Measurements from ENCODE around the gene S100A4.

Gene S100A4

DNA sequence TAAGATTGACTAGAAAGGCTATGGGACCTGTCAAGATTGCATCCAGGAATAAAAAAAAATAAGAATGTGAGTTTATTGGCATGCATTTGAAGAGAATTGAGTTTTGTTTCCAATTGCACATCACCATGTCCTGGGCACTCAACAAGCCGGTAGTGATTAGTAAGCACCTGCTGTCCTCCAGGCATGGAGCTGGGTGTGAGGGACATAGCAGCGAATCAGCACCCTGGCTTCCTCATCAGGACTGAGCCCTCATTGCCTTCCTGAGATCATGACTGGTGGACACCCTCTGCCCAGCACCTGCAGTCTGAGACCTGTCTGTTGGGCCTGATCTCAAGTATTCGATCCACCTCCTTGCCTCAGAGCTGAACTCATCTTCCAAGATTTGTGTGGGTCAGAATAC is 36.6 kb downstream of the S100A4 start:
- no peak for DNase-seq (ENCODE audit: low spot score)
- FAIRE-seq = no peak

DNA sequence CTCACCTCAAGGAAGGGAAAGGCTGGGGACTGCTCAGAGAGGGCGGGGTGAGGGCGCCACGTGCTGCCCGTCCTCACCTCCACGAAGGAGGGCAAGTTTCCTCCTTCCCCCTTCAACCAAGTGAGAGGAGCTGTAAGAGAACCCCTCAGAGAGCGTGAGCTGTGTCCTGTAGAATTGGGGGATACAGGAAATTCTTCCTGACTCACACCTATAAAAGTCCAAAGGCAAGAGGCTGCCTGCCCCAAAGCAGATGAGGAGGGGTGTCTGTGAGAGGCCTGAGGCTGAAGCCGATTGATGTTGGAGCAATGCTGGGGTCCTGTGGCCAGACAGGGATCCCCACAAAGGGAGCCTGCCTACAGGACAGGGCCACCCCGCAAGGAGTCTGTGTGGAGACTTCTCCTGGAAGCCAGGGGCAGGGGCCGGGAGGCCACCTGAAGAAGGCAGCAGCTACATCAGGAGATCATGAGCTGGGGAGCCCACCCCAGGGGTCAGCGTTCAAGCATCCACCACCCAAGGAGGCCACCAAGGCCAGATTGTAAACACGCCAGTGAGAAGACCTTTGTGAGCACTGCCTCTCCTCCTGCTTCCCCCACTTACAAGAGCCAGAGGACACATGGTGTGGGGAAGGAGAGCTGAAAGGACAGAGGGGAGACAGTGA is 37.6 kb downstream of the S100A4 start:
- DNase-seq (ENCODE audit: low spot score) = no peak
- no peak for FAIRE-seq

- peak; percentile 84 for DNase-seq (ENCODE audit: low spot score)
Measured at GRCh38 chr1:153506831-153507413, 38.7 kb downstream of the S100A4 start.

GRCh38 chr1:153506386-153506785 is 39.2 kb downstream of the S100A4 start:
- DNase-seq (ENCODE audit: low spot score) (no peak), FAIRE-seq (no peak)

More at GRCh38 chr1:153506831-153507413, 38.7 kb downstream of the S100A4 start:
- no peak for FAIRE-seq

DNA sequence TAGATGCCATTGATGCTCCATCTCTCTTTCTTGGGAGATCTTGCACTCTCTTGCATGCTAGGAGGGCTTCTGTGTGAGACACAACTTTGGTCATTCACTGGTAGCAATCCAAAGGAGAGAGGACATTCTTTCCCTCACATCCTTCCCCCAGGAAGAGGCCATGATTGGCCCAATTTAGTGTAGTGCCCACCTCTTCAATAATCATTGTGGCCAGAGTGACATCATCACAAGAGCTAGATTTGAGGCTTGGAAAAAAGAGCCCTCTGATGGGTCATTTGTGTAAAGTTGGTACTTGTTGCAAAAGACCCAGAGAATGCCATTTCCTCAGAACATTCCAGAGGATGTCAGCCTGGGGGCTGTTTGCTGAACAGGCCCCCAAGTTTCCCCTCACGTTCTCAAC is 40.0 kb downstream of the S100A4 start:
- no peak for FAIRE-seq
- no peak for DNase-seq (ENCODE audit: low spot score)

- DNase-seq (ENCODE audit: low spot score) (no peak), FAIRE-seq (no peak)
Measured at GRCh38 chr1:153503766-153504165, 41.8 kb downstream of the S100A4 start.

DNA sequence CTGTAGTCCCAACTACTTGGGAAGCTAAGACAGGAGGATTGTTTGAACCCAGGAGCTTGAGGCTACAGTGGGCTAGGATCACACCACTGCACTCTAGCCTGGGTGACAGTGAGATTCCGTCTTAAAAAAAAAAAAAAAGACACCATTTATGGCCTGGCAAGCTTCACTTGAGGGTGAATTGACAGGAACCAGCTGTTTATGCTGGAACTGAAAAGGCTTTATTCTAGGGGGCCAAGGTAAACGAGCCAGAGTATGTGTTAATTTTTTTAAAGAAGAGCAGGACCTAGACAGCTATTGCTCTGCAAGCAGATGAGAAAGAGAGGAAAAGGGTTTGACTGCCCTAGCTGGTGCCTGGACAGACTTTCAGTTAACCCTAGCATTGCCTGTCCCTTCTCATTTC is 46.9 kb downstream of the S100A4 start:
- no peak for FAIRE-seq
- DNase-seq (ENCODE audit: low spot score) = no peak

DNA sequence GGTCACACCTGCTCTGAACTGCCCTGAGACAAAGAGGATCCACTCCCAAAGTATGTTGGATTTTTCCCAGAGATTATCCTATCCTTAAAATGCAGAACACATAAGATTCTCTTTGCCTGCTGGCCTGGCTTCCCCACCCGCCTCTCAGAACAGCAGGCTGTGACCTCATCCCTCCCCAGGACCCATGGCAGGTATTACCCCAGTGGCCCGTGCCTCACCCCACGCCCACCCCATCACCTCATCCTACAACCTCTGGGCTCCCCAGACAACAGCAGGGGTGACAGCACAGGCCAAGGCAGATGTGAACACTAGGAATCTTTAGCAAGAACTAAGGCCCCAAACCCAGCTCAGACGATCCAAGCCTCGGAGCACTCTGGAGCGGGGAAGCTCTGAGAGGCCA is 50.1 kb downstream of the S100A4 start:
- DNase-seq (ENCODE audit: low spot score) = no peak
- no peak for FAIRE-seq

DNA sequence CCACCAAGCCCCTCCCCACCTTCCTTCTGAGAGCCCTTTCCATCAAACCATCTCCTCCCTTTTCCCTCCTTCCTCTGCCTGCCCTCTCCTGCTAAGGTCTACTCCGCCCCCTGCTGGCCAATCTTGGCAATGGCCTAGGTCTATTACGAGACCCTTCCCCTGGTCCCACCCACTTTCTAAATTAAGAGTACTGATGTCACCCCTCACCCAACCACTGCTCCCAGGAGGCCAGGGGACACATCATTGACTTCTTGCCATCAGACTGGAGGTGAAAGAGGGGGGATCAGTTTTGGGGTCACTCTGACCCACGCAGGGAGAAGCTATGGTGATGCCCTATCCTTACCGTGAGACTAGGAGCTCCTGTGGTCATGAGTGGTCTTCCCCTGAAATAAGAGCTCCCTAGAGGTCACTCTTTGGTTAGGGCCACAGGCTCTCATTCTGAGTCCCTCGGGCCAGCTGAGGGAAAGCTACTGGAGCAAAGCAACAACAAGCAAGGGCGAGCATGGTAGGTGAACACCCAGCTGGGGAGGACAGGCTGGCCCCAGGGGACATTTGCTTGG is 50.5 kb downstream of the S100A4 start:
- DNase-seq (ENCODE audit: low spot score) = peak; percentile 61
- FAIRE-seq = peak; percentile 20
